GM12878 (cell line): ENCODE data around the gene ARL13A.

Experiments used
- ATF3 ChIP-seq: IDR thresholded peaks from 2 replicates; pipeline ENCODE4 v1.6.1; 2011; ENCODE audit warnings: low read depth, mild to moderate bottlenecking, low read length, moderate library complexity, borderline replicate concordance; ENCODE audit errors: extremely low read depth
- CBX5 ChIP-seq: sonication (generic); IDR thresholded peaks from 2 replicates; pipeline ENCODE4 v1.6.1; 2016; ENCODE audit warnings: low read depth, moderate library complexity, mild to moderate bottlenecking, inconsistent platforms
- CTCF ChIP-seq, 3 experiments: IDR thresholded peaks in 2 of 3; conservative IDR thresholded peaks in 1 of 3; 2 replicates each; pipeline ENCODE4 v1.5.1; 2011; ENCODE audit warnings: low read depth in 3 of 3, low read length in 3 of 3, mild to moderate bottlenecking in 3 of 3, control low read depth in 2 of 3, moderate library complexity in 2 of 3, inconsistent platforms in 1 of 3, mixed read lengths in 1 of 3; ENCODE audit not compliant: control insufficient read depth in 2 of 3, insufficient read depth in 1 of 3; ENCODE audit errors: extremely low read depth in 1 of 3
- ETV6 ChIP-seq, 2 experiments: fragments of 450-650 bp in 1 of 2; IDR thresholded peaks in 1 of 2; conservative IDR thresholded peaks in 1 of 2; 2 replicates each; pipeline ENCODE4 v1.6.1; 2014; ENCODE audit warnings: antibody characterized with exemption in 1 of 2, borderline replicate concordance in 1 of 2, low read depth in 1 of 2, mild to moderate bottlenecking in 1 of 2, moderate library complexity in 1 of 2
- EZH2 ChIP-seq: IDR thresholded peaks from 2 replicates; pipeline ENCODE4 v1.6.1; 2012; ENCODE audit warnings: low read depth, mild to moderate bottlenecking, control low read depth, inconsistent platforms, low read length, borderline replicate concordance; ENCODE audit not compliant: control insufficient read depth
- GABPA ChIP-seq: IDR thresholded peaks from 2 replicates; pipeline ENCODE4 v1.6.1; 2014; ENCODE audit warnings: antibody characterized with exemption, low read depth, mild to moderate bottlenecking, inconsistent platforms
- MYC ChIP-seq: IDR thresholded peaks from 2 replicates; pipeline ENCODE4 v1.6.1; 2011; ENCODE audit warnings: mild to moderate bottlenecking, low read length, moderate library complexity, inconsistent platforms; ENCODE audit not compliant: insufficient read depth, insufficient replicate concordance, insufficient read length, severe bottlenecking
- PBX3 ChIP-seq: IDR thresholded peaks from 2 replicates; pipeline ENCODE4 v1.6.1; 2011; ENCODE audit warnings: mild to moderate bottlenecking, low read depth, low read length, moderate library complexity; ENCODE audit not compliant: insufficient replicate concordance
- SPI1 ChIP-seq: IDR thresholded peaks from 2 replicates; pipeline ENCODE4 v1.6.1; 2011; ENCODE audit warnings: low read depth, mild to moderate bottlenecking, low read length, moderate library complexity, borderline replicate concordance; ENCODE audit not compliant: insufficient read depth
- TBL1XR1 ChIP-seq: IDR thresholded peaks from 2 replicates; pipeline ENCODE4 v1.6.1; 2012; ENCODE audit warnings: low read depth, low read length, improper control_type of control experiment
- USF1 ChIP-seq: IDR thresholded peaks from 2 replicates; pipeline ENCODE4 v1.6.1; 2011; ENCODE audit warnings: borderline replicate concordance, low read depth, mild to moderate bottlenecking, moderate library complexity, mixed read lengths, low read length; ENCODE audit not compliant: insufficient read depth; ENCODE audit errors: extremely low read length
- ZNF207 ChIP-seq: fragments of 450-650 bp; IDR thresholded peaks from 2 replicates; pipeline ENCODE4 v1.6.1; 2014; ENCODE audit warnings: antibody characterized with exemption, mild to moderate bottlenecking, borderline replicate concordance
- ZNF384 ChIP-seq: IDR thresholded peaks from 2 replicates; pipeline ENCODE4 v1.6.1; 2012; ENCODE audit warnings: low read depth, mild to moderate bottlenecking, low read length, improper control_type of control experiment, borderline replicate concordance
- ZNF592 ChIP-seq: fragments of 450-650 bp; IDR thresholded peaks from 2 replicates; pipeline ENCODE4 v1.6.1; 2017; ENCODE audit warnings: mild to moderate bottlenecking, moderate library complexity

- TF ChIP-seq USF1 = no peak
- no peak for TF ChIP-seq ETV6 (conservative IDR thresholded peaks at IDR 0.05 in 1 of 2, IDR thresholded peaks at IDR 0.05 in 1 of 2; ENCODE audit: borderline replicate concordance in 1 of 2, low read depth in 1 of 2)
- no peak for TF ChIP-seq TBL1XR1
- TF ChIP-seq EZH2 = no peak
- TF ChIP-seq PBX3 = no peak
- TF ChIP-seq CBX5 = no peak
- no peak for TF ChIP-seq ZNF592
- no peak for TF ChIP-seq SPI1
- TF ChIP-seq ZNF384 = no peak
- TF ChIP-seq GABPA = no peak
- TF ChIP-seq MYC = no peak
- no peak for TF ChIP-seq ZNF207
- TF ChIP-seq ATF3 = no peak
- no peak for TF ChIP-seq CTCF (IDR thresholded peaks at IDR 0.05 in 2 of 3, conservative IDR thresholded peaks at IDR 0.05 in 1 of 3; ENCODE audit: control insufficient read depth in 2 of 3, extremely low read depth in 1 of 3, insufficient read depth in 1 of 3, low read depth in 3 of 3, low read length in 3 of 3)
Observed at GRCh38 chrX:100980608-100981497, 11.3 kb downstream of the ARL13A start.
